ENCODE measurements around the gene UBE2J2. TPM values are rescaled to one million over a fixed set of nuclear protein-coding genes. Genes with fewer than 3 reads are reported as not detected.

The UBE2J2 gene
- total RNA-seq, 1 donor from 2014 or later, result 89.9 TPM

DNA sequence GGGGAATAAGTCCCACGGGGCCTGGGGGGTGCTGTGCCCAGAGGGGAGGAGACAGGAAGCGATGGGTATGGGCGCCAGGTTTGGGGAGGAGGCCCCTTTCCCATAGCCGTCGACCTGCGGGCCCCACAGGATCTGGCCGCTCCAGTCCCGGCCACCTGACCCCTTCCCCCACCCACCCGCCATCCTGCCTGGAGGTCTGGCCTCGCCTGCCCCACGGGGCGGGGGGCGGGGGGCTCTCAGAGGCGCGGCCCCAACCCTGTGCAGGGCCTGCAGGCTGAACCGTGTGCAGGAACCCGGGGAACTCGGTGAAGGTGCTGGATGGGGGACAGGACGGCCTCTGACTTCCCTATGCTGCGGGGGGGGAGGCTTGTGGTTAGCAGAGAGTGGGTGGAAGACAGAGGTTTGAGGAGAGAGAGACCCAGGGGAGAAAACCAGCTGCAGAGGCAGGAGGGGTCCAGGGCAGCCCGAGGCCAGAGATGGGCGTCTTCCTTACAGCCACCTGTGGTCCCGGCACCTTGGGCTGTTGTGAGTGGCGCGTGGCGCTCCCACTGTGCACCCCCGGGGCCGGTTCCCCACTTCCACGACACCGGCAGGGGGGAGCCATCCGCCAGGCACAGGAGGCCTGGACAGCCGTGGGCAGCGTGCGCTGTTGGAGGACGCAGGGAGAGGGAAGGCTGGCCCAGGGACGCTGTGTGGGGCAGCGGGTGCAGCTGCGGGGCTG is 64.8 kb downstream of the UBE2J2 start:
- POLR2A ChIA-PET, result interaction anchor here (0.7 to 3.3 kb wide), 9 partner anchors 9 to 87 kb away, joined by 3 to 15 read pairs (median 6); partner anchors contain the start of genes B3GALT6, SDF4 and UBE2J2
- intact Hi-C loops (cut with micrococcal nuclease), result loop anchor here (1.0 to 5.0 kb wide), 8 partner anchors 22 to 176 kb away; no protein-coding TSS in a partner anchor
- DNase-seq (peak; percentile 49), ATAC-seq (ENCODE audit: low read depth) (peak; percentile 18)
- Mint-ChIP-seq H3K4me1 (peaks cover 37% of the 10 kb centered on the region), H3K9me3 (no peaks in the 10 kb centered on the region), H3K4me3 (peak overlapping the region; percentile 74), H3K36me3 (ENCODE audit: low read depth) (no peaks in the 10 kb centered on the region), H3K27ac (no peak overlapping the region), H3K27me3 (peaks cover 2% of the 10 kb centered on the region)
- TF ChIP-seq, protein P1, sequence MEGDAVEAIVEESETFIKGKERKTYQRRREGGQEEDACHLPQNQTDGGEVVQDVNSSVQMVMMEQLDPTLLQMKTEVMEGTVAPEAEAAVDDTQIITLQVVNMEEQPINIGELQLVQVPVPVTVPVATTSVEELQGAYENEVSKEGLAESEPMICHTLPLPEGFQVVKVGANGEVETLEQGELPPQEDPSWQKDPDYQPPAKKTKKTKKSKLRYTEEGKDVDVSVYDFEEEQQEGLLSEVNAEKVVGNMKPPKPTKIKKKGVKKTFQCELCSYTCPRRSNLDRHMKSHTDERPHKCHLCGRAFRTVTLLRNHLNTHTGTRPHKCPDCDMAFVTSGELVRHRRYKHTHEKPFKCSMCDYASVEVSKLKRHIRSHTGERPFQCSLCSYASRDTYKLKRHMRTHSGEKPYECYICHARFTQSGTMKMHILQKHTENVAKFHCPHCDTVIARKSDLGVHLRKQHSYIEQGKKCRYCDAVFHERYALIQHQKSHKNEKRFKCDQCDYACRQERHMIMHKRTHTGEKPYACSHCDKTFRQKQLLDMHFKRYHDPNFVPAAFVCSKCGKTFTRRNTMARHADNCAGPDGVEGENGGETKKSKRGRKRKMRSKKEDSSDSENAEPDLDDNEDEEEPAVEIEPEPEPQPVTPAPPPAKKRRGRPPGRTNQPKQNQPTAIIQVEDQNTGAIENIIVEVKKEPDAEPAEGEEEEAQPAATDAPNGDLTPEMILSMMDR (IDR thresholded peaks at IDR 0.05), result no peak
- CTCF ChIA-PET, result no interaction called here

DNA sequence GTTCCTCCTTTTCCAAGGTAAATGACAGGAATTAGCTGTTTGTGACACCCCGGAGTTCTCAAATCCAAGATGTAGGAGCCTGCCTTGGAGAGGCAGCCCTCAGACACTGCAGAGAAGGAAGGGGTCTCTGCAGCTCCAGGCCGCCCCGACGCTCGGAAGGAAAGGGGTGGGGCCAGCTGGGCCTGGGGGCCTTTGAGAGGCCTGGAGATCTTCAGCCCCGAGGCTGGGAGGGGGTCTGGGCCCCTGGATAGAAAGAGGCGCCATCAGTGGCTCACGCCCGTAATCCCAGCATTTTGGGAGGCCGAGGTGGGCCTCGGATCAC is 66.1 kb downstream of the UBE2J2 start:
- Mint-ChIP-seq H3K27ac (peak overlapping the region; percentile 76), H3K4me3 (peak overlapping the region; percentile 74), H3K4me1 (peaks cover 35% of the 10 kb centered on the region), H3K9me3 (no peaks in the 10 kb centered on the region), H3K36me3 (ENCODE audit: low read depth) (peaks cover 2% of the 10 kb centered on the region), H3K27me3 (peaks cover 2% of the 10 kb centered on the region)
- ChIA-PET CTCF (interaction anchor here (0.7 to 1.7 kb wide), 3 partner anchors 70 to 85 kb away, joined by 3 to 7 read pairs (median 3); no protein-coding TSS in a partner anchor), POLR2A (interaction anchor here (0.6 to 3.3 kb wide), 11 partner anchors 8 to 143 kb away, joined by 3 to 15 read pairs (median 6); partner anchors contain the start of genes B3GALT6, SDF4 and UBE2J2)
- DNase-seq (no peak), ATAC-seq (ENCODE audit: low read depth) (no peak)
- intact Hi-C loops (cut with micrococcal nuclease), result loop anchor here (5.0 kb wide), 2 partner anchors 50 to 85 kb away; no protein-coding TSS in a partner anchor
- TF ChIP-seq, protein P1 (IDR thresholded peaks at IDR 0.05), result no peak

DNA sequence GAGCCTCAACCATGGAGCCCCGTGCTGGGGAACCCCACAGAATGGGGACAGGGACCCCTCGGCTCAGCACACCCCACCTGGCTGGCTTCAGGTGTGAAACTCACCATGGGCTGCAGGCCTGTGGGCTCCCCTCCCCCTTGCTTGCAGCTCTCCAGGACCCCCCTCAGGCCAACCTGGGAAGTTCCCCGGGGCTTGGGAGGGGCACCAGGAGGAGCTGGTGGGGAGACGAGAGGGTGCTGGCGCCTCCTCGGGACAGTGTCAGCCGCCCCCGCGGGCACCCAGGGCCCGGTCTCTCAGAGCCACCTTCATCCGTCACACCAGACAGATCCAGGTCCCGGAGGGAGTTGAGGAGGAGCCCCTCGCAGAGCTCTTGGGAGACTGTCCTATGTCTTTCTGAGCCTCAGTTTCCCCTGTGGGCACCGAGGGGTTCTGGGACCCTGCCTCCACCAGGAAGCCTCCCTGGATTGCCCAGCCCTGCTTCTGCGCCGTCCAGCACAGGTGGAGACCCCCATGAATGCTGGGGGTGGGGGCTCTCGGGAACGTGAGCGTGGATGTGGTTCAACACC is 66.6 kb downstream of the UBE2J2 start:
- no peak for DNase-seq
- Mint-ChIP-seq H3K4me1 (peaks cover 35% of the 10 kb centered on the region), H3K4me3 (peak overlapping the region; percentile 81), H3K36me3 (ENCODE audit: low read depth) (peaks cover 2% of the 10 kb centered on the region), H3K27ac (peak overlapping the region; percentile 46), H3K27me3 (peaks cover 2% of the 10 kb centered on the region), H3K9me3 (no peaks in the 10 kb centered on the region)
- TF ChIP-seq, protein P1 (IDR thresholded peaks at IDR 0.05), result no peak
- POLR2A ChIA-PET, result interaction anchor here (0.6 to 3.3 kb wide), 9 partner anchors 9 to 143 kb away, joined by 3 to 15 read pairs (median 6); partner anchors contain the start of genes B3GALT6 and SDF4
- CTCF ChIA-PET, result interaction anchor here (0.7 to 1.7 kb wide), 3 partner anchors 70 to 85 kb away, joined by 3 to 7 read pairs (median 3); no protein-coding TSS in a partner anchor
- ATAC-seq (ENCODE audit: low read depth), result peak; percentile 7
- intact Hi-C loops (cut with micrococcal nuclease), result loop anchor here (5.0 kb wide), 2 partner anchors 50 to 85 kb away; no protein-coding TSS in a partner anchor

DNA sequence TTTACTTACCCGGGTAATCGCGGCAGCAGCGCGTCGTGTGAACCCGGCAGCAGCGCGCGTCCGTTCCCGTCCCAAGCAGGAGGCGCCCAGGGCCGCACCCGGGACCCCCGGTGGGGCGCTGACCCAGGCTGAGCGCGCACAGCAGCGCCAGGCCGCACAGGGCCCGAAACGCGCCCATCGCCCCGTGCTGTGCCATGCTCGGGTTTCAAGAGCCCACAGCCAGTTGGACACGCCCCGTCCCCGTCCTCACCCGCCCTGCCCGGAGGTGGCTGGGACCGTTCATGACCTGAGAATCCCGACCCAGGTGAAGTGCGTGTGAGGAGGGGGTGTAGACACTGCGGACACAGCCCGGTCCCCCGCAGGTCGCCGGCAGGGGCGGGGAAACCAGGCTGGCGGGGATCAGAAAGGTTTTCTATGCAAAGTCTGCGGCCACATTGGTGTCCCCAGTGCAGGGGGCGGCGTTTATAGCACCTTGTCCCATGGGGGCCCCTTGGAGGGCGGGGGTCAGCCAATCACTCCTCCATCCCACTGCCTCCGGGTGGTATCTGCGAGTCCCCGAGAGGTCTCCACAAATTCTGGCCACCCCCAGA is 67.2 kb downstream of the UBE2J2 start, which contains the start of gene TNFRSF18:
TSS of gene TNFRSF18 (minus strand) at position 217 of the 590 bp plus-strand sequence. CDS start at position 196, 21 bp downstream.
- peaks cover 35% of the 10 kb centered on the region for H3K4me1 Mint-ChIP-seq
- ATAC-seq (ENCODE audit: low read depth), result peak; percentile 55
- H3K36me3 Mint-ChIP-seq (ENCODE audit: low read depth), result peaks cover 2% of the 10 kb centered on the region
- H3K4me3 Mint-ChIP-seq, result peak within 1 kb of the TSS; percentile 81
- TF ChIP-seq, protein P1 (IDR thresholded peaks at IDR 0.05), result no peak
- ChIA-PET POLR2A (interaction anchor here (0.9 to 3.3 kb wide), 5 partner anchors 20 to 63 kb away, joined by 4 to 15 read pairs (median 7); partner anchors contain the start of genes B3GALT6 and SDF4), CTCF (interaction anchor here (1.7 kb wide), 1 partner anchor 84 kb away, joined by 7 read pairs; no protein-coding TSS in a partner anchor)
- peaks cover 2% of the 10 kb centered on the region for H3K27me3 Mint-ChIP-seq
- DNase-seq, result peak; percentile 66
- H3K27ac Mint-ChIP-seq, result peak within 1 kb of the TSS; percentile 46
- intact Hi-C loops (cut with micrococcal nuclease), result loop anchor here (5.0 kb wide), 2 partner anchors 49 to 86 kb away; no protein-coding TSS in a partner anchor
- no peaks in the 10 kb centered on the region for H3K9me3 Mint-ChIP-seq

Data from activated B cell treated with CpG ODN at 0.5 μM for 24 hours (primary cell).